ENCODE measurements around the gene COPS2.

DNA sequence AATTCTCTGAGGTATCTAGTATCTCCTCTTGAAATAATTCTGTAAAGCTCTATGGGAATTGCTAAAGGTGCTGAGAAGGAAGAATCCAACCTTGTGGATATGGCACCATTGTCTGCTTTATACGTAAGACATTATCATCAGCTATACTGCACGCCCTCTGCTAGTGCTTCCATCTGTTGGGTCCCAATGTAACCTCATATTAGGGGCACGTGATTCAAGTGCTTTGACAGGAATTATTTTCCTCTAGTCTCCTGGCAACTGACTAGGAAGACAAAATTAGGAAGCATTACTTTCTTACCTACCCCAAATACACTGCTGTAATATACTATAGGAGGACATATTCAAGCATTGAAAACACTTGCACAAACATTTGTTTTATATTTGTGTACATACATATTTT, 24.0 kb downstream of the COPS2 start:
- TF ChIP-seq, protein P1, sequence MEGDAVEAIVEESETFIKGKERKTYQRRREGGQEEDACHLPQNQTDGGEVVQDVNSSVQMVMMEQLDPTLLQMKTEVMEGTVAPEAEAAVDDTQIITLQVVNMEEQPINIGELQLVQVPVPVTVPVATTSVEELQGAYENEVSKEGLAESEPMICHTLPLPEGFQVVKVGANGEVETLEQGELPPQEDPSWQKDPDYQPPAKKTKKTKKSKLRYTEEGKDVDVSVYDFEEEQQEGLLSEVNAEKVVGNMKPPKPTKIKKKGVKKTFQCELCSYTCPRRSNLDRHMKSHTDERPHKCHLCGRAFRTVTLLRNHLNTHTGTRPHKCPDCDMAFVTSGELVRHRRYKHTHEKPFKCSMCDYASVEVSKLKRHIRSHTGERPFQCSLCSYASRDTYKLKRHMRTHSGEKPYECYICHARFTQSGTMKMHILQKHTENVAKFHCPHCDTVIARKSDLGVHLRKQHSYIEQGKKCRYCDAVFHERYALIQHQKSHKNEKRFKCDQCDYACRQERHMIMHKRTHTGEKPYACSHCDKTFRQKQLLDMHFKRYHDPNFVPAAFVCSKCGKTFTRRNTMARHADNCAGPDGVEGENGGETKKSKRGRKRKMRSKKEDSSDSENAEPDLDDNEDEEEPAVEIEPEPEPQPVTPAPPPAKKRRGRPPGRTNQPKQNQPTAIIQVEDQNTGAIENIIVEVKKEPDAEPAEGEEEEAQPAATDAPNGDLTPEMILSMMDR (IDR thresholded peaks at IDR 0.05 in 8 of 11, conservative IDR thresholded peaks at IDR 0.05 in 3 of 11) = no peak
- TF ChIP-seq POLR2A (IDR thresholded peaks at IDR 0.05) (no peak), POLR2AphosphoS5 (IDR thresholded peaks at IDR 0.05) (no peak)

All from spleen (tissue), 7 donors.